Activated T-helper 17 cell treated with anti-CD3 and anti-CD28 coated beads, Interleukin-2, amount 50 U/mL, for 72 hours (primary cell): ENCODE data around the gene THAP7. TPM values are rescaled to one million over a fixed set of nuclear protein-coding genes. Genes with fewer than 3 reads are reported as not detected.
"Not testable (repeated sequence)": the region's sequence is repeated elsewhere in the genome, so short reads cannot be mapped to it uniquely, and the experiment has no call there.

ENCODE experiments used
- ATAC-seq: fragments of 150-1000 bp; cut with Tn5 transposase; replicated peaks from 2 replicates; pipeline ENCODE4 v1.10.0; 2021; ENCODE audit warnings: mild to moderate bottlenecking, moderate library complexity
- H3K27ac Mint-ChIP-seq: one replicate; pipeline ENCODE4 v1.8.0; 2022; ENCODE audit warnings: mixed read lengths
- H3K27me3 Mint-ChIP-seq: one replicate; pipeline ENCODE4 v1.8.0; 2022; ENCODE audit warnings: mixed read lengths
- H3K36me3 Mint-ChIP-seq: one replicate; pipeline ENCODE4 v1.8.0; 2022; ENCODE audit warnings: low read depth, mild to moderate bottlenecking, mixed read lengths
- H3K4me1 Mint-ChIP-seq: one replicate; pipeline ENCODE4 v1.8.0; 2022; ENCODE audit warnings: mixed read lengths
- H3K4me3 Mint-ChIP-seq: one replicate; pipeline ENCODE4 v1.8.0; 2022; ENCODE audit warnings: mild to moderate bottlenecking, mixed read lengths
- H3K9me3 Mint-ChIP-seq: one replicate; pipeline ENCODE4 v1.8.0; 2022; ENCODE audit warnings: mixed read lengths
- total RNA-seq, 2 donors: library from RNA; stranded (reverse); gene quantifications; one replicate each; pipeline ENCODE4 v1.2.3, GENCODE V29; 2022

Gene THAP7
- total RNA-seq, 2 donors from 2014 or later = 19.6 to 27.1 TPM

- Mint-ChIP-seq H3K27me3 (no peaks in the 10 kb centered on the region), H3K27ac (no peak overlapping the region), H3K9me3 (no peaks in the 10 kb centered on the region), H3K36me3 (no peaks in the 10 kb centered on the region), H3K4me3 (no peak overlapping the region), H3K4me1 (peaks cover 14% of the 10 kb centered on the region)
- ATAC-seq = no peak
These were observed 8.7 kb upstream of the THAP7 start for GRCh38 chr22:21010426-21011113.

GRCh38 chr22:21009638-21010425 is 7.9 kb upstream of the THAP7 start:
- H3K27ac Mint-ChIP-seq = no peak overlapping the region
- no peaks in the 10 kb centered on the region for H3K36me3 Mint-ChIP-seq
- no peaks in the 10 kb centered on the region for H3K9me3 Mint-ChIP-seq
- H3K4me1 Mint-ChIP-seq = peaks cover 10% of the 10 kb centered on the region
- H3K4me3 Mint-ChIP-seq = no peak overlapping the region
- no peak for ATAC-seq
- no peaks in the 10 kb centered on the region for H3K27me3 Mint-ChIP-seq

- H3K27me3 Mint-ChIP-seq, ATAC-seq, H3K36me3 Mint-ChIP-seq, H3K4me3 Mint-ChIP-seq, H3K27ac Mint-ChIP-seq, H3K9me3 Mint-ChIP-seq, H3K4me1 Mint-ChIP-seq: not testable (repeated sequence)
These were observed 7.3 kb upstream of the THAP7 start for GRCh38 chr22:21009208-21009607.

GRCh38 chr22:21003782-21004181 is 1.9 kb upstream of the THAP7 start:
- ATAC-seq = no peak
- Mint-ChIP-seq H3K9me3 (no peaks in the 10 kb centered on the region), H3K27me3 (no peaks in the 10 kb centered on the region), H3K4me1 (no peaks in the 10 kb centered on the region), H3K36me3 (peaks cover 40% of the 10 kb centered on the region), H3K27ac (peak overlapping the region; percentile 98), H3K4me3 (peak overlapping the region; percentile 98)

GRCh38 chr22:21000987-21001600 is 824 bp downstream of the THAP7 start:
- peak overlapping the region; percentile 98 for H3K4me3 Mint-ChIP-seq
- H3K27me3 Mint-ChIP-seq = no peaks in the 10 kb centered on the region
- no peak for ATAC-seq
- H3K9me3 Mint-ChIP-seq = no peaks in the 10 kb centered on the region
- peak overlapping the region; percentile 98 for H3K27ac Mint-ChIP-seq
- H3K4me1 Mint-ChIP-seq = no peaks in the 10 kb centered on the region
- H3K36me3 Mint-ChIP-seq = peaks cover 54% of the 10 kb centered on the region

- no peaks in the 10 kb centered on the region for H3K27me3 Mint-ChIP-seq
- H3K36me3 Mint-ChIP-seq = peaks cover 55% of the 10 kb centered on the region
- H3K27ac Mint-ChIP-seq = peak overlapping the region; percentile 98
- no peaks in the 10 kb centered on the region for H3K4me1 Mint-ChIP-seq
- H3K4me3 Mint-ChIP-seq = peak overlapping the region; percentile 98
- H3K9me3 Mint-ChIP-seq = no peaks in the 10 kb centered on the region
- ATAC-seq = no peak
These were observed 1.5 kb downstream of the THAP7 start for GRCh38 chr22:21000207-21000986.

GRCh38 chr22:20999350-21000206 is 2.3 kb downstream of the THAP7 start:
- H3K4me1 Mint-ChIP-seq = no peaks in the 10 kb centered on the region
- H3K4me3 Mint-ChIP-seq = peak overlapping the region; percentile 98
- peaks cover 55% of the 10 kb centered on the region for H3K36me3 Mint-ChIP-seq
- no peaks in the 10 kb centered on the region for H3K9me3 Mint-ChIP-seq
- H3K27me3 Mint-ChIP-seq = no peaks in the 10 kb centered on the region
- H3K27ac Mint-ChIP-seq = peak overlapping the region; percentile 98
- no peak for ATAC-seq

GRCh38 chr22:20998411-20999336 is 3.2 kb downstream of the THAP7 start:
- Mint-ChIP-seq H3K27me3 (no peaks in the 10 kb centered on the region), H3K27ac (peak overlapping the region; percentile 36), H3K4me3 (no peak overlapping the region), H3K4me1 (no peaks in the 10 kb centered on the region), H3K36me3 (peaks cover 55% of the 10 kb centered on the region), H3K9me3 (no peaks in the 10 kb centered on the region)
- no peak for ATAC-seq

GRCh38 chr22:20997536-20998257 is 4.2 kb downstream of the THAP7 start:
- no peaks in the 10 kb centered on the region for H3K4me1 Mint-ChIP-seq
- peaks cover 49% of the 10 kb centered on the region for H3K36me3 Mint-ChIP-seq
- no peaks in the 10 kb centered on the region for H3K27me3 Mint-ChIP-seq
- H3K27ac Mint-ChIP-seq = no peak overlapping the region
- H3K9me3 Mint-ChIP-seq = no peaks in the 10 kb centered on the region
- H3K4me3 Mint-ChIP-seq = no peak overlapping the region
- no peak for ATAC-seq

- H3K27ac Mint-ChIP-seq = no peak overlapping the region
- no peak overlapping the region for H3K4me3 Mint-ChIP-seq
- no peaks in the 10 kb centered on the region for H3K4me1 Mint-ChIP-seq
- peaks cover 51% of the 10 kb centered on the region for H3K36me3 Mint-ChIP-seq
- no peak for ATAC-seq
- no peaks in the 10 kb centered on the region for H3K9me3 Mint-ChIP-seq
- H3K27me3 Mint-ChIP-seq = no peaks in the 10 kb centered on the region
These were observed 5.1 kb downstream of the THAP7 start for GRCh38 chr22:20996598-20997535.

GRCh38 chr22:20996031-20996410 is 5.9 kb downstream of the THAP7 start:
- no peaks in the 10 kb centered on the region for H3K9me3 Mint-ChIP-seq
- H3K36me3 Mint-ChIP-seq = peaks cover 43% of the 10 kb centered on the region
- H3K4me3 Mint-ChIP-seq = no peak overlapping the region
- H3K27ac Mint-ChIP-seq = no peak overlapping the region
- ATAC-seq = no peak
- H3K27me3 Mint-ChIP-seq = no peaks in the 10 kb centered on the region
- no peaks in the 10 kb centered on the region for H3K4me1 Mint-ChIP-seq
